ENCODE measurements around the gene RIC8B.

The RIC8B gene

GRCh38 chr12:106745181-106745745 is 29.2 kb upstream of the RIC8B start:
- Histone ChIP-seq H3K4me1 (ENCODE audit: insufficient read depth, low read length) (peaks cover 6% of the 10 kb centered on the region; the same call in 1 of the 2 replicates), H3K9me3 (ENCODE audit: control insufficient read depth, insufficient read depth, low read length) (no peaks in the 10 kb centered on the region), H3K36me3 (ENCODE audit: insufficient read depth, low read length) (no peaks in the 10 kb centered on the region), H3K9ac (ENCODE audit: low read depth, low read length) (no peak overlapping the region)

- no peak overlapping the region for H3K9ac ChIP-seq (ENCODE audit: low read depth, low read length)
- H3K4me1 ChIP-seq (ENCODE audit: insufficient read depth, low read length) = no peaks in the 10 kb centered on the region; the same call in 1 of the 2 replicates
Measured at GRCh38 chr12:106747973-106748436, 26.5 kb upstream of the RIC8B start.

GRCh38 chr12:106750524-106750923 is 24.0 kb upstream of the RIC8B start:
- Histone ChIP-seq H3K36me3 (ENCODE audit: insufficient read depth, low read length) (no peaks in the 10 kb centered on the region; the same call in 1 of the 2 replicates), H3K9ac (ENCODE audit: low read depth, low read length) (no peak overlapping the region), H3K4me1 (ENCODE audit: insufficient read depth, low read length) (no peaks in the 10 kb centered on the region; the same call in 1 of the 2 replicates), H3K9me3 (ENCODE audit: control insufficient read depth, insufficient read depth, low read length) (no peaks in the 10 kb centered on the region)

More at GRCh38 chr12:106747973-106748436, 26.5 kb upstream of the RIC8B start:
- Histone ChIP-seq H3K9me3 (ENCODE audit: control insufficient read depth, insufficient read depth, low read length) (no peaks in the 10 kb centered on the region), H3K36me3 (ENCODE audit: insufficient read depth, low read length) (no peaks in the 10 kb centered on the region; the same call in 1 of the 2 replicates)

- Histone ChIP-seq H3K36me3 (ENCODE audit: insufficient read depth, low read length) (no peaks in the 10 kb centered on the region; the same call in 1 of the 2 replicates), H3K9ac (ENCODE audit: low read depth, low read length) (no peak overlapping the region), H3K4me1 (ENCODE audit: insufficient read depth, low read length) (no peaks in the 10 kb centered on the region; the same call in 1 of the 2 replicates), H3K9me3 (ENCODE audit: control insufficient read depth, insufficient read depth, low read length) (no peaks in the 10 kb centered on the region)
Measured at GRCh38 chr12:106753526-106753925, 21.0 kb upstream of the RIC8B start.

GRCh38 chr12:106754331-106754730 is 20.2 kb upstream of the RIC8B start:
- Histone ChIP-seq H3K9me3 (ENCODE audit: control insufficient read depth, insufficient read depth, low read length) (no peaks in the 10 kb centered on the region), H3K36me3 (ENCODE audit: insufficient read depth, low read length) (no peaks in the 10 kb centered on the region; the same call in 1 of the 2 replicates), H3K4me1 (ENCODE audit: insufficient read depth, low read length) (peaks cover 2% of the 10 kb centered on the region), H3K9ac (ENCODE audit: low read depth, low read length) (no peak overlapping the region)

GRCh38 chr12:106757623-106758348 is 16.7 kb upstream of the RIC8B start:
- Histone ChIP-seq H3K36me3 (ENCODE audit: insufficient read depth, low read length) (no peaks in the 10 kb centered on the region), H3K9me3 (ENCODE audit: control insufficient read depth, insufficient read depth, low read length) (no peaks in the 10 kb centered on the region), H3K4me1 (ENCODE audit: insufficient read depth, low read length) (peaks cover 11% of the 10 kb centered on the region), H3K9ac (ENCODE audit: low read depth, low read length) (no peak overlapping the region)

- H3K4me1 ChIP-seq (ENCODE audit: insufficient read depth, low read length) = peaks cover 11% of the 10 kb centered on the region
Measured at GRCh38 chr12:106758349-106759110, 16.0 kb upstream of the RIC8B start.

GRCh38 chr12:106759526-106760183 is 14.8 kb upstream of the RIC8B start:
- Histone ChIP-seq H3K9me3 (ENCODE audit: control insufficient read depth, insufficient read depth, low read length) (no peaks in the 10 kb centered on the region), H3K36me3 (ENCODE audit: insufficient read depth, low read length) (no peaks in the 10 kb centered on the region), H3K9ac (ENCODE audit: low read depth, low read length) (peak overlapping the region; percentile 27; the same call in 1 of the 2 replicates), H3K4me1 (ENCODE audit: insufficient read depth, low read length) (peaks cover 11% of the 10 kb centered on the region)

More at GRCh38 chr12:106758349-106759110, 16.0 kb upstream of the RIC8B start:
- Histone ChIP-seq H3K9ac (ENCODE audit: low read depth, low read length) (no peak overlapping the region), H3K36me3 (ENCODE audit: insufficient read depth, low read length) (no peaks in the 10 kb centered on the region), H3K9me3 (ENCODE audit: control insufficient read depth, insufficient read depth, low read length) (no peaks in the 10 kb centered on the region)

- Histone ChIP-seq H3K36me3 (ENCODE audit: insufficient read depth, low read length) (no peaks in the 10 kb centered on the region), H3K4me1 (ENCODE audit: insufficient read depth, low read length) (peaks cover 11% of the 10 kb centered on the region), H3K9me3 (ENCODE audit: control insufficient read depth, insufficient read depth, low read length) (no peaks in the 10 kb centered on the region), H3K9ac (ENCODE audit: low read depth, low read length) (peak overlapping the region; percentile 27; the same call in 1 of the 2 replicates)
Measured at GRCh38 chr12:106760184-106760531, 14.3 kb upstream of the RIC8B start.

- Histone ChIP-seq H3K9ac (ENCODE audit: low read depth, low read length) (no peak overlapping the region), H3K9me3 (ENCODE audit: control insufficient read depth, insufficient read depth, low read length) (no peaks in the 10 kb centered on the region), H3K4me1 (ENCODE audit: insufficient read depth, low read length) (peaks cover 35% of the 10 kb centered on the region), H3K36me3 (ENCODE audit: insufficient read depth, low read length) (no peaks in the 10 kb centered on the region)
Measured at GRCh38 chr12:106764220-106764619, 10.3 kb upstream of the RIC8B start.

GRCh38 chr12:106764738-106765137 is 9.7 kb upstream of the RIC8B start:
- Histone ChIP-seq H3K4me1 (ENCODE audit: insufficient read depth, low read length) (peaks cover 35% of the 10 kb centered on the region), H3K36me3 (ENCODE audit: insufficient read depth, low read length) (no peaks in the 10 kb centered on the region), H3K9ac (ENCODE audit: low read depth, low read length) (no peak overlapping the region), H3K9me3 (ENCODE audit: control insufficient read depth, insufficient read depth, low read length) (no peaks in the 10 kb centered on the region)

- Histone ChIP-seq H3K9ac (ENCODE audit: low read depth, low read length) (no peak overlapping the region), H3K36me3 (ENCODE audit: insufficient read depth, low read length) (no peaks in the 10 kb centered on the region), H3K4me1 (ENCODE audit: insufficient read depth, low read length) (peaks cover 39% of the 10 kb centered on the region), H3K9me3 (ENCODE audit: control insufficient read depth, insufficient read depth, low read length) (no peaks in the 10 kb centered on the region)
Measured at GRCh38 chr12:106766393-106766826, 8.1 kb upstream of the RIC8B start.

- Histone ChIP-seq H3K9me3 (ENCODE audit: control insufficient read depth, insufficient read depth, low read length) (no peaks in the 10 kb centered on the region), H3K9ac (ENCODE audit: low read depth, low read length) (no peak overlapping the region), H3K4me1 (ENCODE audit: insufficient read depth, low read length) (peaks cover 44% of the 10 kb centered on the region), H3K36me3 (ENCODE audit: insufficient read depth, low read length) (no peaks in the 10 kb centered on the region)
Measured at GRCh38 chr12:106767206-106767605, 7.3 kb upstream of the RIC8B start.
